Measurements from ENCODE around the gene TRPC5OS.

The TRPC5OS gene

GRCh38 chrX:111914398-111915090 lies 38.6 kb downstream of the TRPC5OS start:
- no peak for DNase-seq

GRCh38 chrX:111917591-111917990 lies 41.6 kb downstream of the TRPC5OS start:
- DNase-seq, result no peak

GRCh38 chrX:111928456-111928855 lies 52.5 kb downstream of the TRPC5OS start:
- no peak for DNase-seq

Data from CD4-positive, alpha-beta T cell treated with Interleukin-17A for 1 hour (primary cell).